Glomerular endothelial cell (primary cell): ENCODE data around the gene TLR1. TPM values are rescaled to one million over a fixed set of nuclear protein-coding genes. Genes with fewer than 3 reads are reported as not detected.

Experiments used
- total RNA-seq: library from RNA; depleted of rRNA; stranded (reverse); fragments of >200 nt; gene quantifications from 2 replicates; pipeline ENCODE4 v1.2.3, GENCODE V29; 2015

Gene TLR1
- total RNA-seq, 1 donor from 2014 or later: 1.7 TPM

Other genes with a start within 250 kb of the TLR1 start
- 39.7 and 56.9 TPM in 2 replicates for gene KLF3, start 140.6 kb downstream of the TLR1 start, total RNA-seq
- gene TLR10, start 21.8 kb downstream of the TLR1 start, total RNA-seq: not detected in 2 replicates
- 1.5 and 2.9 TPM in 2 replicates for gene TLR6, start 52.0 kb upstream of the TLR1 start, total RNA-seq
- 122 and 174 TPM in 2 replicates for gene FAM114A1, start 63.0 kb upstream of the TLR1 start, total RNA-seq
- 9.6 and 13.1 TPM in 2 replicates for gene TMEM156, start 227.6 kb upstream of the TLR1 start, total RNA-seq